ENCODE results near the gene TMEM86B.
"Not testable (repeated sequence)": the region's sequence is repeated elsewhere in the genome, so short reads cannot be mapped to it uniquely, and the experiment has no call there.

The TMEM86B gene

DNA sequence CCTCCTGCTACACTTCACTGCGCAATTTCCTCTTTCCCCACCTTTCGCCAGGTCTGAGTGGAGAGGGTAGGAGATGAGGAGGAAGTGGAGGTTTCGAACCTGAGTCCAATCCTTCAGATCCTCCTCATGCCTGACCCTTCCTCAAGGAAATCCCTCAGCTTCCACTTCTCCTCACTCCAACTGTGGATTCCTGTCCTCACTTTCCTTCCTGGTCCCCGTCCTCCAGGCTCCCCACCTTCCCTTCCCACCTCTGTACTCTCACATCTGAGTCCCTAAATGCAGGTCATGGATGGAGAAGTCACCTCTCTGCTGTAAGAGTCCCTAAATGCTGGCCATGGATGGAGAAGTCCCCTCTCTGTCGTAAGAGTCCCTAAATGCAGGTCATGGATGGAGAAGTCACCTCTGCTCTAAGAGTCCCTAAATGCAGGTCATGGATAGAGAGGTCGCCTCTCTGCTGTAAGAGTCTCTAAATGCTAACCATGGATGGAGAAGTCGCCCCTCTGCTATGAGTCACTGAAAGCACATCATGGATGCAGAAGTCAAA is 3.1 kb downstream of the TMEM86B start:
- TF ChIP-seq CTCF (IDR thresholded peaks at IDR 0.05; ENCODE audit: borderline replicate concordance, insufficient read depth, low read depth, low read length): no peak
- H3K4me3 ChIP-seq (ENCODE audit: low read depth, low read length): no peak overlapping the region

- H3K4me3 ChIP-seq (ENCODE audit: low read depth, low read length): not testable (repeated sequence)
These were observed 3.7 kb downstream of the TMEM86B start for GRCh38 chr19:55224679-55225414.

GRCh38 chr19:55224038-55224665 is 4.4 kb downstream of the TMEM86B start:
- H3K4me3 ChIP-seq (ENCODE audit: low read depth, low read length): no peak overlapping the region
- no peak for TF ChIP-seq CTCF (IDR thresholded peaks at IDR 0.05; ENCODE audit: borderline replicate concordance, insufficient read depth, low read depth, low read length)

- H3K4me3 ChIP-seq (ENCODE audit: low read depth, low read length): no peak overlapping the region
- TF ChIP-seq CTCF (IDR thresholded peaks at IDR 0.05; ENCODE audit: borderline replicate concordance, insufficient read depth, low read depth, low read length): no peak
These were observed 5.1 kb downstream of the TMEM86B start for GRCh38 chr19:55223291-55224037.

DNA sequence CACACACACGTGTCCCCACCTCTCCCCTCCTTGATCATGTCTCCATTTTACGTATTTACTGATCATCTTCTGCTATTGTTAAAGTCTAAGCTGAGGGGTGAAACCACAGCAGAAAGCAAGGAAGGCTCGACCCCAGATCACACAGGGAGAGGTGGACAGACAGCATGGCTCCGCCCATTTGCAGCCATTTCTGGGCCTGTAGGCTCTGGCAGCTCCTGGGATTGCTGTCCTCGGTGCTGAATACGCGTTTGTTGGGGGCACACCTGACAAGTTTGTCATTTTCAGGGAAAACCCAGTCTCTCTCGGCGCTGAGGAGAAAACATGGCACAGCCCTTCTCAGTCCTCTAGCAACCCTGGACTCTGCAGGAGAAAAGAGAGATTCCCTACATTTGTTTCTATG is 8.0 kb downstream of the TMEM86B start:
- no peak for TF ChIP-seq CTCF (IDR thresholded peaks at IDR 0.05; ENCODE audit: borderline replicate concordance, insufficient read depth, low read depth, low read length)
- H3K4me3 ChIP-seq (ENCODE audit: low read depth, low read length): no peak overlapping the region

DNA sequence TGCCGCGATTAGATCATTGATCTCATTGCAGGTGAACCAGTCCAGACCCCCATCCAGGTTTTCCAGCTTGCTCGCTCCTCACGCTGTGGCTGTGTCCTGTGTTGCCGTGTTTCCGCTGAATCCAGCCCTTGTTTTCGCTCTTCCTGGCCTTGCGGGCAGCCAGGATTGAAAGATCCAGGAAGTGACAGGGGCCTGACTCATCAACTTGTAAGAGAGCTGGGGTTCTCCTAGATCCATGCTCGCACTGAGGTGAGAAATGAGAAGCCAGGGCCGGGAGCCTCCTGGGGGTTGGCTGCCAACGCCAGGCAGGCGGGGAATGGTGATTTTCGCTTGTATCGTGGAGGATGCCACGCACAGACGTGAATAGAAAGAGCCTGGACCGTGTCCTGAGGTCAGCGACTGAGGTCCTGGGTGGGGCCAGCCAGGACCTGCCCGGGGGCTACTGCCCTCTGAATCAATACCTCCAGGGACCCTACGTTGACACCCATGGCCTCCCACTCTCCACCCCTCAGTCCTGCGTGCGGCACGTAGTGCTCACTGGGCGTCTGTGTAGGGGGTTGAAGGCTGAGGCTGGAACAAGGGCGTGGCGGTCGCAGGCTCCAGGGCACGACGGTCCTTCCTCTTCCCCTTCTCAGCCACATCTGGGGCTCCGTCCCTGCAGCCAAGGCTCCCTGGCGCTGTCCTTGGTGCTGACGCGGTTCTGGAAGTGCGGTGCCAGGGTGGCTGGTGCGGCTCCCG is 11.9 kb downstream of the TMEM86B start:
- no peak for TF ChIP-seq CTCF (IDR thresholded peaks at IDR 0.05; ENCODE audit: borderline replicate concordance, insufficient read depth, low read depth, low read length)
- H3K4me3 ChIP-seq (ENCODE audit: low read depth, low read length): peak overlapping the region; percentile 15

DNA sequence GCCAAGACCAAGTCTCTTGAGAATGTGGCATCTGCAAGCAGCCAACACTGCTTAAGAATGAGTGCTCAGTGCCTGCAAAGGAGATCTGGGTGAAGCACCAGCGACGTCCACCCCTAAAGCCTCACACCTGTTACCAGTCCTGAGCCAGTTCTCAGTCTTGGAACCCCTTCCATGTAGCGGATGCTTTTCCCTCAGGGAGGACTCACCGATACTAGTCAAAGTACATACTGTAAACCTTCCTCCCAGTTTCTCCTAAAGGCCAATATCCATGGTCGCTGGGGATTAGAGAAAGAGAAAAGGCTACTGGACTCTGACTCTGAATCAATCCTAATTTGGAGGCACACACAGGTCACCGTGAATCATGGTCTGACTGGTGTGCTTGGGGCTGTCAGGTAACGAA is 15.0 kb downstream of the TMEM86B start:
- no peak overlapping the region for H3K4me3 ChIP-seq (ENCODE audit: low read depth, low read length)
- TF ChIP-seq CTCF (IDR thresholded peaks at IDR 0.05; ENCODE audit: borderline replicate concordance, insufficient read depth, low read depth, low read length): no peak

All from GM12875 (cell line).